K562 (cell line): Measurements from ENCODE around the gene CAPN10. TPM values are rescaled to one million over a fixed set of nuclear protein-coding genes. Genes with fewer than 3 reads are reported as not detected.

Experiments used
- CBX2 ChIP-seq: fragments of 200-600 bp; sonication (generic); IDR thresholded peaks from one replicate; pipeline ENCODE4 v1.6.1; 2012; ENCODE audit warnings: mild to moderate bottlenecking, low read length, inconsistent platforms; ENCODE audit not compliant: insufficient read depth, poor library complexity, severe bottlenecking
- ELF4 ChIP-seq: fragments of 450-650 bp; formaldehyde crosslinking; IDR thresholded peaks from 2 replicates; pipeline ENCODE4 v1.4.0; 2022; ENCODE audit warnings: missing genetic modification characterization
- EP400 ChIP-seq: fragments of 450-650 bp; IDR thresholded peaks from 2 replicates; pipeline ENCODE4 v1.6.1; 2017; ENCODE audit warnings: antibody characterized with exemption, mild to moderate bottlenecking, moderate library complexity
- GTF2E2 ChIP-seq: fragments of 200-800 bp; sonication (Bioruptor generic); IDR thresholded peaks from 2 replicates; pipeline ENCODE4 v1.6.1; 2016; ENCODE audit warnings: missing genetic modification characterization, missing compliant biosample characterization
- RBM39 ChIP-seq: fragments of 200-400 bp; formaldehyde crosslinking; optimal IDR thresholded peaks from 2 replicates; pipeline ENCODE3; 2018; ENCODE audit warnings: low read depth, low read length
- SMAD1 ChIP-seq: fragments of 150-350 bp; IDR thresholded peaks from 2 replicates; pipeline ENCODE4 v1.6.1; 2014; ENCODE audit warnings: low read length, low read depth; ENCODE audit not compliant: partially characterized antibody
- SMAD4 ChIP-seq: fragments of 250-450 bp; sonication (Bioruptor Pico); conservative IDR thresholded peaks from 2 replicates; pipeline ENCODE4 v1.8.0; 2021; ENCODE audit warnings: inconsistent platforms, mild to moderate bottlenecking, moderate library complexity
- SNRNP70 ChIP-seq: fragments of 200-400 bp; formaldehyde crosslinking; optimal IDR thresholded peaks from 2 replicates; pipeline ENCODE3; 2017; ENCODE audit warnings: low read depth, low read length
- ZNF311 ChIP-seq: fragments of 250-450 bp; sonication (Bioruptor Pico); IDR thresholded peaks from 2 replicates; pipeline ENCODE4 v1.4.0; 2020; ENCODE audit warnings: mild to moderate bottlenecking, moderate library complexity
- ZNF316 ChIP-seq: fragments of 450-650 bp; IDR thresholded peaks from 2 replicates; pipeline ENCODE4 v1.6.1; 2016
- polyA plus RNA-seq, 8 experiments: library from polyadenylated mRNA; depleted of rRNA in 4 of 8; stranded (reverse) in 5 of 8; unstranded in 3 of 8; fragments of >200 nt; fragmentation: Nextera tagmentation in 2 of 8; fragmentation: Illumina TruSeq in 1 of 8; extraction: Ambion mirVana in 2 of 8; extraction: Trizol in 1 of 8; gene quantifications; 2 replicates each; pipeline versions ENCODE4 v1.2.1 to v1.2.3, GENCODE V29; 2011 to 2014; ENCODE audit warnings: inconsistent platforms in 1 of 8, missing spikeins in 1 of 8
- total RNA-seq, 7 experiments: library from RNA; depleted of rRNA in 6 of 7; stranded (reverse); fragments of >200 nt in 6 of 7; fragmentation: Illumina TruSeq in 2 of 7; extraction: Trizol in 2 of 7; gene quantifications; 2 replicates each; pipeline versions ENCODE4 v1.2.1 to v1.2.3, GENCODE V29; 2011 to 2021; ENCODE audit warnings: low replicate concordance in 1 of 7
- TF ChIP-seq, protein P1 (sequence below): fragments of 250-450 bp; sonication (Bioruptor Pico); IDR thresholded peaks from 2 replicates; pipeline ENCODE4 v1.4.0; 2020
- TF ChIP-seq, protein P2 (sequence below): fragments of 450-650 bp; conservative IDR thresholded peaks from 2 replicates; pipeline ENCODE4 v1.6.1; 2016; ENCODE audit warnings: missing genetic modification characterization, low read depth, mild to moderate bottlenecking, control low read depth, missing compliant biosample characterization

CAPN10 gene
- total and polyA plus RNA-seq, 9 of the 15 experiments (the other 6 are each of a cell fraction or from before 2014, with no cell fraction given) = 0.08 to 26.1 (median 8.4) TPM

- TF ChIP-seq, protein P1, sequence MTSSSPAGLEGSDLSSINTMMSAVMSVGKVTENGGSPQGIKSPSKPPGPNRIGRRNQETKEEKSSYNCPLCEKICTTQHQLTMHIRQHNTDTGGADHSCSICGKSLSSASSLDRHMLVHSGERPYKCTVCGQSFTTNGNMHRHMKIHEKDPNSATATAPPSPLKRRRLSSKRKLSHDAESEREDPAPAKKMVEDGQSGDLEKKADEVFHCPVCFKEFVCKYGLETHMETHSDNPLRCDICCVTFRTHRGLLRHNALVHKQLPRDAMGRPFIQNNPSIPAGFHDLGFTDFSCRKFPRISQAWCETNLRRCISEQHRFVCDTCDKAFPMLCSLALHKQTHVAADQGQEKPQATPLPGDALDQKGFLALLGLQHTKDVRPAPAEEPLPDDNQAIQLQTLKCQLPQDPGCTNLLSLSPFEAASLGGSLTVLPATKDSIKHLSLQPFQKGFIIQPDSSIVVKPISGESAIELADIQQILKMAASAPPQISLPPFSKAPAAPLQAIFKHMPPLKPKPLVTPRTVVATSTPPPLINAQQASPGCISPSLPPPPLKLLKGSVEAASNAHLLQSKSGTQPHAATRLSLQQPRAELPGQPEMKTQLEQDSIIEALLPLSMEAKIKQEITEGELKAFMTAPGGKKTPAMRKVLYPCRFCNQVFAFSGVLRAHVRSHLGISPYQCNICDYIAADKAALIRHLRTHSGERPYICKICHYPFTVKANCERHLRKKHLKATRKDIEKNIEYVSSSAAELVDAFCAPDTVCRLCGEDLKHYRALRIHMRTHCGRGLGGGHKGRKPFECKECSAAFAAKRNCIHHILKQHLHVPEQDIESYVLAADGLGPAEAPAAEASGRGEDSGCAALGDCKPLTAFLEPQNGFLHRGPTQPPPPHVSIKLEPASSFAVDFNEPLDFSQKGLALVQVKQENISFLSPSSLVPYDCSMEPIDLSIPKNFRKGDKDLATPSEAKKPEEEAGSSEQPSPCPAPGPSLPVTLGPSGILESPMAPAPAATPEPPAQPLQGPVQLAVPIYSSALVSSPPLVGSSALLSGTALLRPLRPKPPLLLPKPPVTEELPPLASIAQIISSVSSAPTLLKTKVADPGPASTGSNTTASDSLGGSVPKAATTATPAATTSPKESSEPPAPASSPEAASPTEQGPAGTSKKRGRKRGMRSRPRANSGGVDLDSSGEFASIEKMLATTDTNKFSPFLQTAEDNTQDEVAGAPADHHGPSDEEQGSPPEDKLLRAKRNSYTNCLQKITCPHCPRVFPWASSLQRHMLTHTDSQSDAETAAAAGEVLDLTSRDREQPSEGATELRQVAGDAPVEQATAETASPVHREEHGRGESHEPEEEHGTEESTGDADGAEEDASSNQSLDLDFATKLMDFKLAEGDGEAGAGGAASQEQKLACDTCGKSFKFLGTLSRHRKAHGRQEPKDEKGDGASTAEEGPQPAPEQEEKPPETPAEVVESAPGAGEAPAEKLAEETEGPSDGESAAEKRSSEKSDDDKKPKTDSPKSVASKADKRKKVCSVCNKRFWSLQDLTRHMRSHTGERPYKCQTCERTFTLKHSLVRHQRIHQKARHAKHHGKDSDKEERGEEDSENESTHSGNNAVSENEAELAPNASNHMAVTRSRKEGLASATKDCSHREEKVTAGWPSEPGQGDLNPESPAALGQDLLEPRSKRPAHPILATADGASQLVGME = no peak
- TF ChIP-seq ZNF311 (CRISPR knock-in tag) (no peak), SNRNP70 (no peak), SMAD4 (peak; percentile 54; the same call in 1 of the 2 replicates), CBX2 (no peak), SMAD1 (peak; percentile 95), RBM39 (no peak), ELF4 (CRISPR knock-in tag) (0 out of 2 replicates have a peak, but pooled peaks have one; percentile 17), GTF2E2 (tag) (no peak), ZNF316 (no peak), EP400 (no peak)
- TF ChIP-seq, protein P2, sequence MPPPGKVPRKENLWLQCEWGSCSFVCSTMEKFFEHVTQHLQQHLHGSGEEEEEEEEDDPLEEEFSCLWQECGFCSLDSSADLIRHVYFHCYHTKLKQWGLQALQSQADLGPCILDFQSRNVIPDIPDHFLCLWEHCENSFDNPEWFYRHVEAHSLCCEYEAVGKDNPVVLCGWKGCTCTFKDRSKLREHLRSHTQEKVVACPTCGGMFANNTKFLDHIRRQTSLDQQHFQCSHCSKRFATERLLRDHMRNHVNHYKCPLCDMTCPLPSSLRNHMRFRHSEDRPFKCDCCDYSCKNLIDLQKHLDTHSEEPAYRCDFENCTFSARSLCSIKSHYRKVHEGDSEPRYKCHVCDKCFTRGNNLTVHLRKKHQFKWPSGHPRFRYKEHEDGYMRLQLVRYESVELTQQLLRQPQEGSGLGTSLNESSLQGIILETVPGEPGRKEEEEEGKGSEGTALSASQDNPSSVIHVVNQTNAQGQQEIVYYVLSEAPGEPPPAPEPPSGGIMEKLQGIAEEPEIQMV (tag) = no peak
Observed at GRCh38 chr2:240604291-240604938, 17.9 kb downstream of the CAPN10 start (continued).
